SH-SY5Y (cell line): ENCODE results near the gene UBE2H.

Experiments used
- GATA2 ChIP-seq: IDR thresholded peaks from 2 replicates; pipeline ENCODE4 v1.6.1; 2011; ENCODE audit warnings: mild to moderate bottlenecking, low read depth, low read length
- GATA3 ChIP-seq: IDR thresholded peaks from 2 replicates; pipeline ENCODE4 v1.6.1; 2011; ENCODE audit warnings: low read depth, mild to moderate bottlenecking, low read length, moderate library complexity

Gene UBE2H

DNA sequence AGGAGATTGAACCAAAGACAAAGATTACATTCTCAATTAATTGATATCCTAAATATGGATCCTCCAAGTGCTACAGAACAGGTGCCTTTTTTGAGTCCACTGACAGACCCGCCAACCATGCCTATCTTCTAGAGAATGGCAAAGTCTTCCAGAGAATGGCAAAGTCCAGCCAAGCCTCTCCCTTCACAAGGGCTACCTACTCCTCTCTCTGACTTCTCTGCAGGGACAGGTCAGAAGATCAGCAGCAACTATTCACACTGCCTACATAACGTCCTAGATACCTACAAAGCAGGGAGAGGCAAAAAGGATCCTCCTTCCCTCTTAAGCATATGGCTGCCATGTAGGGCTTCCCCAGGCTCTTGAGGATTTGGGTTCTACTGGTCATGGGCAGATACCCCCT lies 12.4 kb downstream of the UBE2H start:
- TF ChIP-seq GATA3, result no peak
- TF ChIP-seq GATA2, result no peak

DNA sequence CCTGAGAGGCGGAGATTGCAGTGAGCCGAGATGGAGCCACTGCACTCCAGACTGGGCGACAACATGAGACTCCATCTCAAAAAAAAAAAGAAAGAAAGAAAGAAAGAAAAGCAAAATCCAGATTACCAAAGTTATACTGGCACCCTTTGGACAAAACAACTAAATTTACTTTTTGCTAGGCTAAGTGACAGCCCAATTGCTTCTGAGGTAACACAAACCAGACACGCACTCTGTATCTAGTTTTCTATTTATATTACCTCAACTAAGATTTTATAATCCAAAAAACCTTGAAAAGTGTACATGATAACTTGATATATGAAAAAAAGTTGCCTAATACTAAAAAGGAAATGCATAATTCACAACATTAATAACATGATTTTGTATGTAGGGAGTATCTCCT lies 12.9 kb downstream of the UBE2H start:
- no peak for TF ChIP-seq GATA3
- no peak for TF ChIP-seq GATA2

DNA sequence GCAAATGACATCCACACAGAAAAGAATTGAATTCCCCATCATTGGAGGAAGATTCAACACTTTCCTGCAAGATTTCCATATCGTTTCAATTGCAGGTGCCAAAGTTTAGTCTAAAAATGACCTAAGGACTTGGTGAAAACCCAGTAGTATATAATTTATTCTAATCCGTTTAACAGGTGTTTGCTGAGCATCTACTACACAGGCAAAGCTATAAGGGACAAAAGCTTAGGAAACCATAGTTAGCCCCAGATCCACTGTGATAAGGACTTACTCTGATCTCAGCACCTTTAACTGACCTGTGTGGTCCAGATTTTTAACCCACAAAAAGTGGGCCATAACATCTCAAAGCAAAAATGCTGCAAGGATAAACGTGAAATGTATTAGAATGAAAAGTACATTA lies 19.1 kb downstream of the UBE2H start:
- TF ChIP-seq GATA2 (no peak), GATA3 (no peak)

DNA sequence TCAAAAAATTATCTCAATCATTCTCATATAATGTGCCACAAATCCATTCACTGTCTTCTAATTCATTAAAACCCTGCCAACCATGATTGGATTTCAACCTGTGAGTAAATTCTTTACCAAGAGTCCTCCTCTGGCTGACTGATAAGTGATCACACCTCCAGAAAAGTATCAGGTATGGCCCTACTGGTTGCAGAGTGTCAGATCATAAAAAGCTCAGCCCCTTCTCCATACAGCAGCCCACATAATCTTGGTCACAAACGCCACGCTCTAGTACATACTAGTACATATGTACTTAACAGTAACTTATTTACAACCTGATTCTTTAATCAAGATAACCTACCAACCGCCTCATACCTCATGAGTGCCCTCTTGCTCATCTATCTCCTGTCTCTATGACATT lies 26.1 kb downstream of the UBE2H start:
- TF ChIP-seq GATA3, result no peak
- TF ChIP-seq GATA2, result no peak

DNA sequence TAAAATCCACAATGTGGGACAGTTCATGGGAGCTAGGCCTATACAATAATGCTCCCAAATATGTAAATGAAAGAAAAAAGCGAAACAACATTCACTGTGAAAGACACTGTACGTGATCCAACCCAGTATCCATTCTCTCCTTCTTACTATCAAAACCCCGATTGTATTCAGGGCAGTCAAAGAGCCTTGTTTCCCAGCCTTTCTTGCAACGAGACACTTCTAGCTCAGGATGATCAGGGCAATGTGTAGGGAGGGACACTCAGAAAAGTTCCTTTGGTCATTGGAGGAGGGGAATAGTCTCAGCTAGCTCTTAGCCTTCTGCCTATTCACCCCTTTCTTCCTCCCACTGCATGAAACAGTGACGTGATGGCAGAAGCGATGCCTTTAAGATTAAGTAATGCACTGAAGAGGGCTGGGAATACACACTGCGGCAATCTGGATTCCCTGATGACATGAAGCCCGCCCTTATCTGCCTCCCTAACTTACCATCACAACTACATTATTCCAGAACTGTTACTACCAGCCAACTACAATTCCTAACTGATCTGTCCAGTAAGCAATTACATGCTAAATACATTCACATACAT lies 27.3 kb downstream of the UBE2H start:
- TF ChIP-seq GATA2 (no peak), GATA3 (no peak)

DNA sequence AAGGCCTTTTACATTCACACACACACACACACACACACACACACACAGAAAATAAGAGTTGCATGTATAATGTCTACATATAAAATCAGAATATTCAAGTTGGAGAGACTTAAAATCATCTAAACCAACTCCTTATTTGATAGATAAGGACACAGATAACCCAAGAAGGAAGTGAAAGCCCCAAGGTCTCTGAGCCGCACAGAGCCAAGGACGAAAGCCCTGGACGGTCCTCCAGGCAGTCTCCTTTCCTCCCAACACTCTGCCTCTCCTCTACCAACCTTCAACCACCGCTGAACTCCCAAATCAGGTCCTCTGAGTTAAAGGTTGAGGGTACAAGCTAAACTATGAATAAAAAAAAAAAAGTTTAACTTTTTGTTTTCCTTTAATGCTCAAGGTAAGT lies 28.2 kb downstream of the UBE2H start:
- TF ChIP-seq GATA3, result no peak
- no peak for TF ChIP-seq GATA2

DNA sequence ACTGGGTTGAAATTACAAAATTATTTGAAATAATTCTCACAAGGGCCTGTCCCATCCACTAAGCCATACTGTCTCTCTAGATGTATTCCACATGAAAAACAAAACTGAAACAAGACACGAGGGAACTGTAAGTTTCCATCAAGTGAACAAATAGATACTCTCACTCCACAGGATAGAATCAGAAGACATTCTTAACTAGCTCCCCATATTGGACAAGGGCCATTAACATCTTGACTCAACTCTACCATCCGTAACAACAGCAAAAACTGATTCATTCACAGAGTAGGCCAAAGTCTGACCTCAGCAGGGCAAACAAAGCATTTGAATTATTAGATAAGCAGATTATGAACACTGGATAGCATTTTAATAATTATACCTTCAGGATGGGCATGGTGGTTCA lies 29.1 kb downstream of the UBE2H start:
- TF ChIP-seq GATA2, result no peak
- TF ChIP-seq GATA3, result no peak

DNA sequence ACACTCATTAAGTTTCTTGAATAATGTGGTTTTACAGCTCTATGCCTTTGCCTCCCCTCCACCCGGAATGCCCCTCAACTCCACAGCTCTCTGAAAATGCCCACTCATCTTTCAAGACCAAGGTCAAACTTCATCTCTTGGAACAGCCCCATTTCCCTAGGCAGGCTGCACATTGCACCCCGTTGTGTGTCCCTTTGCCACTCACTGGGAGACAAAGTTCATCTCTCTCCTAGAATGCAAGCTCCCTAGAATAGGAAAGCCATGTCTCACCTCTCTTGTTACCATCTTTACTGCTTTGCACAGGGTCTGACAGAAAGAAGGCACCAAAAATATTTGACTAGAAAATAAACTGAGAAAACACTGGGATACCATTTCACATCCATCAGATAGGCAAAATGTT lies 33.3 kb downstream of the UBE2H start:
- TF ChIP-seq GATA2, result no peak
- no peak for TF ChIP-seq GATA3

DNA sequence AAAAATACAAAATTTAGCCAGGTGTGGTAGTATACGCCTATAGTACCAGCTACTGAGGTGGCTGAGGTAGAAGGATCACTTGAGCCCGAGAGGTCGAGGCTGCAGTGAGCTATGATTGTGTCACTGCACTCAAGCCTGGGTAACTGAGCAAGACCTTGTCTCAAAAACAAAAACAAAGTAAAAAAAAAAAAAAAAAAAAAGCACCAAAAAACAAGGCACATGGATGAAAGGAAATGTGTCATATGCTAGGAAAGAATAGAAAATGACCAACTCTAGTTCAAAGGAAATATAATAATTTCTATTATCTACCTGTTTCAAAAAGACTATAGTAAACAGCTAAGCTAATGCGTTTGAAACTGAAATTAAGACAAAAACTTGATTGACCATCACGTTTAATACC lies 33.8 kb downstream of the UBE2H start:
- TF ChIP-seq GATA3 (no peak), GATA2 (no peak)

DNA sequence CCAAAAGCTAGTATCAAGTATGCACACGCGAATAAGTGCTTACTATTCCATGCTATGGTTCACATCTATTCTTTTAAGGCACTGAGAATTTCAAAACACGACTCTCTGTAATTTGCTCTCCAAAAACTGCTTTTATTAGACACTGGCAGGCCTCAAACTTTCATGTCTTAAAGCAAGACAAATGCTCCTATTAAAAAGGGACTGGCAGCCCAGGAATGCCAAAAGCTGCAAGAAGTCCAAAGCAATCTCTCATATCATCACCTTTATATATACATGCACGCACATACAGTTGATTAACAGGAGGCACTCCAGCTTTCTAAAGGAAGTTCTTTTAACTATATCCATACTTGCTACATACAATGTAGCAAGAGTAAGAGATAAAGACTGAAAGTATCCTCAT lies 34.8 kb downstream of the UBE2H start:
- TF ChIP-seq GATA3 (no peak), GATA2 (no peak)

DNA sequence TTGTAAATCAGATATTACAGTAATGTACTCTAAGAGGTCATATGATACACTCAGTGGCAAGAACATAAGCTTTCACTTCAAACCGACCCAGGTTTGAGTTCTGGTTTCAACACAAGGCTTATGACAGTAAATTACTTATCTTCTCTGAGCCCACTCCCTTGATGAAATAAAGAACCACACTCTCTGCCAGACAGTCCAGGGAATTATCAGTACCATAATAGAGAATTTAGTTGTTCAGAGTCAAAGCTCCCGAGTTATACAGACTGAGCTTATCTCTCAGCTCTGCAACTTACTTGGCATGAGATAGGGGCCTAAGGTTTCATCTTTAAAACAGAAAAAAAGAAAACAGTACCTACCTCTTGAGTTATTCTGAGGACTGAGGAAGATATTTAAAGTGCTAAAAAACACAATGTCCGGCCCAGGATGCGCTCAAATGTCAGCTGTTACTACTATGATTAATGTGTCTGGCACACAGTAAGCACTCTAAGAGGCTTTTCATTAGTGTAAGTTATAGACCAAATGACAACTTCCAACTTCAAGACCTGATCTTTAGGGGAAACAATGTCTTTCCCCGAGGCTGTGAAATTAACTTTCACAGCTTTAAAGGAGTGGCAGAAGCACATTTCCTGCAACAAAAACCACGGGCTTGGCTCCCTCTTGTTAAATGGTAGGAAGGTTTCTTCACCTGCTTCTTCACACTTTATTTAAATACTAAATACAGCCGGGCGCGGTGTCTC lies 38.1 kb downstream of the UBE2H start:
- no peak for TF ChIP-seq GATA3
- no peak for TF ChIP-seq GATA2

DNA sequence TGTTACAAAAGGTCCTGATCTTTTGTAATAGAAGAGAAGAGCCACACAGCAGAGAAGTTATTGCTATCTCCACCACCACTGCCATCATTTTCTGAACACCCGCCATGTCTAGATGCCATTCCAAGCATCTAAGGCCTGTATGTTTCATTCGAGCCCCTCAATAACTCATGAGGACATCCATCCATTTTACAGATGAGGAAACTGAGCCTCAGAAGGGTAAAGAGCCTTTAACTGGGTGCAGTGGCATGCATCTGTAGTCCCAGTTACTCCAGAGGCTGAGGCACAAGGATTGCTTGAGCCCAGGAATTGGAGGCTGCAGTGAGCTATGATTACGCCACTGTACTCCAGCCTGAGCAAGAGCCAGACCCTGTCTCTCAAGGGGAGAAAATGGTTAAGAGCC lies 39.3 kb downstream of the UBE2H start:
- no peak for TF ChIP-seq GATA2

DNA sequence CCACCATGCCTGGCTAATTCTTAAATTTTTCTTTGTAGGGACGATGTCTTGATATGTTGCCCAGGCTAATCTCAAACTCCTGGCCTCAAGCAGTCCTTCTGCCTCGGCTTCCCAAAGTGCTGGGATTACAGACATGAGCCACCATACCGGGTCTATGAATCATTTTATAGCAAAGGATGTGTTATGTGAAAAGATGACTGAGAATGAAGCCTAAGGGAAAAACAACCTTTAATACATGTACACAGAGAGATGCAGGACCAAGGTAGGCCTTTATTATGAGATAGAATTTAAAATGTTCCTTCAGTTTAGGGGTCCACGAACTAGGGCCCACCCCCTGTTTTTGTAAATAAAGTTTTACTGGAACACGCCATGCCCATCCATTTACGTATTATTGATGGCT lies 41.0 kb downstream of the UBE2H start:
- TF ChIP-seq GATA2, result no peak
- no peak for TF ChIP-seq GATA3

DNA sequence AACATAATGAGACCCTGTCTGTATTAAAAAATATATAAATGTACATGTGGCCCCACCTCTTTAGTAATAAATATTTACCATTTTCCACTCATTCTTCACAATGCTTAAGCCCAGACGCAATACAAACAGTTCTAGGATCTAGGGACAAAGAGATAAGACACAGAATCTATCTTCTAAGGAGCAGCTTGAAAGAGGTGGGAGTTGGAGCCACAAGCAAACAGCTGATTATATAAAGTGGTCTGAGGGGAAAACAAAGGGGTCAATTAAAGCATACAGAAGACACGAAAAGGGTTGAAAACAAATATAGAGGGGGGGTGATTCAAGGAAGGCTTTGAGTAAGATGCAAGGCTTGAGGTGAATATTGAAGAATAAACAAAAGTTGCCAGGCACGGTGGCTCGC lies 43.1 kb downstream of the UBE2H start:
- no peak for TF ChIP-seq GATA3
- TF ChIP-seq GATA2, result no peak

DNA sequence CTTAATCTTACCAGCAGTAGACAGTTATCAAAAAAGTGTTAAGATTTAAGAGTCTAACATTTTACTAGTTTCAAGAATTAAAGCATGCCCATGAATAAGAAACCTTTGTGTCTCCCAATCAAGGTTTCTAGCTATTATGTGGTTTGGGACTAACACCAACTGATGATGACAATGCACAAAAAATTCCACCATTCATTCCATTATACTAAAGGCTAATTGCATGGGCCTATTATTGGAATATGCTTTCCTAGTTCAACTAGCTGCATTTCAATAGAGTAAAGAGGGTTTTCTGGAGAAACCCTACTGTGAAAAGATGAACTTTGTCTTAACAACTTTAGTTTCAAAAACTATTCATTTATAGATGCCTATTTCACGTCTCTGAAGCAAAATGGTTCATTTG lies 44.6 kb downstream of the UBE2H start:
- TF ChIP-seq GATA3, result no peak
- no peak for TF ChIP-seq GATA2
